ENCODE results near the gene NTN1.

Gene NTN1

DNA sequence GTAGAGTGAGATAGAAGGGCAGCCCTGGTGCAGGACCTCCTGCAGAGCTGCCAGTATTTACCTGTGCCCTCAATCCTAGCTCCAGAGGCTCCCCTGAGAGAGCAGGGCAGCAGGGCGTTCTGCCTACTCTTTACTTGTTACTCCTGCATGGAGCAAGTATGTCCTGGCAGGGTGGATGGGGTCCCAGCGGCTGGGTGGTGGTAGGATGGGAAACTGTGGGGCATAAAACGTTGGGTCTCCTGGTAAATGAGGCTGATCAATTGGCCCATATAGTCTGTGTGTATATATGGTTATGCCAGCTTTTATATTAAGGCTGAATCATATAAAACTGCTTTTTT lies 192.0 kb downstream of the NTN1 start:
- H3K36me3 ChIP-seq = no peaks in the 10 kb centered on the region
- no peak overlapping the region for H3K4me3 ChIP-seq (ENCODE audit: low read depth, low read length)
- DNase-seq = no peak
- TF ChIP-seq, protein P1, sequence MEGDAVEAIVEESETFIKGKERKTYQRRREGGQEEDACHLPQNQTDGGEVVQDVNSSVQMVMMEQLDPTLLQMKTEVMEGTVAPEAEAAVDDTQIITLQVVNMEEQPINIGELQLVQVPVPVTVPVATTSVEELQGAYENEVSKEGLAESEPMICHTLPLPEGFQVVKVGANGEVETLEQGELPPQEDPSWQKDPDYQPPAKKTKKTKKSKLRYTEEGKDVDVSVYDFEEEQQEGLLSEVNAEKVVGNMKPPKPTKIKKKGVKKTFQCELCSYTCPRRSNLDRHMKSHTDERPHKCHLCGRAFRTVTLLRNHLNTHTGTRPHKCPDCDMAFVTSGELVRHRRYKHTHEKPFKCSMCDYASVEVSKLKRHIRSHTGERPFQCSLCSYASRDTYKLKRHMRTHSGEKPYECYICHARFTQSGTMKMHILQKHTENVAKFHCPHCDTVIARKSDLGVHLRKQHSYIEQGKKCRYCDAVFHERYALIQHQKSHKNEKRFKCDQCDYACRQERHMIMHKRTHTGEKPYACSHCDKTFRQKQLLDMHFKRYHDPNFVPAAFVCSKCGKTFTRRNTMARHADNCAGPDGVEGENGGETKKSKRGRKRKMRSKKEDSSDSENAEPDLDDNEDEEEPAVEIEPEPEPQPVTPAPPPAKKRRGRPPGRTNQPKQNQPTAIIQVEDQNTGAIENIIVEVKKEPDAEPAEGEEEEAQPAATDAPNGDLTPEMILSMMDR (IDR thresholded peaks at IDR 0.05; ENCODE audit: low read depth, low read length) = no peak
- H3K4me1 ChIP-seq = no peaks in the 10 kb centered on the region
- H3K27me3 ChIP-seq = no peaks in the 10 kb centered on the region
- no peaks in the 10 kb centered on the region for H3K9me3 ChIP-seq

DNA sequence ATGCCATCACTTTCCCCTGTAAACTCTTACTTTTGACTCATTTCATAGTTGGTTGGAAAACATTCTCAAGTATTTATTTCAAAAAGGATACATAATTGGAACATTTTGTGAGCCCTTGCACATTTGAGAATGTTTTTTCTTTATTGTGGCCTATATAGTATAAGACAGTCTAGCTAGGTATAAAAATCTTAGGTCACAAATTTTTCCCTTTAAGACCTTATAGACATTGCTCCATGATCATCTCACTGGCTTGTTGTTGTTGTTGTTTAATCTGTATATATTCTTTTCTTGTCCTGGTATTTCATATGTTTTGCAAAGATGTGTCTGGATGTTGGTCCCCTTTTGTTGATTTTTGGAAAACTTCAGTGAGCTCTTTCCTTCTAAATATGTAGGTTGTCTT lies 194.2 kb downstream of the NTN1 start:
- Histone ChIP-seq H3K9me3 (no peaks in the 10 kb centered on the region), H3K36me3 (no peaks in the 10 kb centered on the region), H3K27me3 (no peaks in the 10 kb centered on the region), H3K4me1 (no peaks in the 10 kb centered on the region), H3K4me3 (ENCODE audit: low read depth, low read length) (no peak overlapping the region)
- TF ChIP-seq, protein P1 (IDR thresholded peaks at IDR 0.05; ENCODE audit: low read depth, low read length) = no peak
- DNase-seq = no peak

DNA sequence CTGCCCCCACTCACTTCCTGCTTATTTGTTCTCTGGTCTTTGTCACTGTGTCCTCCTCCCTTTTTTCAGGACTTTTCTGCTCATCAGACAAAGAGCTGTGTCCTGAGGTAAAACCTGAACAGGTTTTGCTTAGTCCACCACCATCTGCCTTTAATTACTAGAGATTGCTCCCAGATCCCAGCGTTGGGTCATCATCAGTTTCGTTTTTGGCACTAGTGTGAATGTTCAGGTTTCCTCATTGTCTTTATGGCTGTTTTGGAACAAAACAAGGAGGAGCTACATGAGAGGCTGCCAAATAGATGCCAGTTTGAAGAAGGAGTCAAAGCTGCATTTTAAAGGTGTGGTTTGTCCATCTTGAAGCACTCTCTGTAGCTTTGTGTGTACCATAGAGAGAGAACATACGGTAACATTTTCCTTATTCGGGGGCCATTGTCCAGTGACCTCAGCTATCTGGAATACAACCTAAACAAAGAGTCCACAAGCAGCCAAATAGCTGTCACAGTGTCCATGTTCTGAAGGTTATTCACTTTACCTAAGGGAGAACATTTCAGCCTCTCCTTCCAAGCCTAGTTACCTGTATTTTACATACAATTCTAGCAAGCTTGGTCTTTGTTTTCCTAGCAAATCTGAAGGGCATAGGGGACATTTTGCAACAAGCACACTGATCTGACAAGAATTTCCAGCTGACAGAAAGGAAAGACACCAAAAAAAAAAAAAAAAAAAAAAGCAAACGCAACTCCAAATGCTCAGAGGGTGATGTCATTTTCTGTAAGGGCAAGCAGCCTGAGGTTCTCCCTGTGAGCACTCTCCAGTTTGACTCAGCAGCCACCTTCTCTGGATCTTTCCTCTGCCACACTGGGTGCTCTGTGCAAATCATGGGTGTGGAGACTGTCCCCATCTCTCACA lies 196.1 kb downstream of the NTN1 start:
- H3K4me3 ChIP-seq (ENCODE audit: low read depth, low read length) = no peak overlapping the region
- H3K9me3 ChIP-seq = no peaks in the 10 kb centered on the region
- H3K36me3 ChIP-seq = no peaks in the 10 kb centered on the region
- H3K27me3 ChIP-seq = no peaks in the 10 kb centered on the region
- TF ChIP-seq, protein P1 (IDR thresholded peaks at IDR 0.05; ENCODE audit: low read depth, low read length) = no peak
- no peaks in the 10 kb centered on the region for H3K4me1 ChIP-seq
- DNase-seq = no peak

DNA sequence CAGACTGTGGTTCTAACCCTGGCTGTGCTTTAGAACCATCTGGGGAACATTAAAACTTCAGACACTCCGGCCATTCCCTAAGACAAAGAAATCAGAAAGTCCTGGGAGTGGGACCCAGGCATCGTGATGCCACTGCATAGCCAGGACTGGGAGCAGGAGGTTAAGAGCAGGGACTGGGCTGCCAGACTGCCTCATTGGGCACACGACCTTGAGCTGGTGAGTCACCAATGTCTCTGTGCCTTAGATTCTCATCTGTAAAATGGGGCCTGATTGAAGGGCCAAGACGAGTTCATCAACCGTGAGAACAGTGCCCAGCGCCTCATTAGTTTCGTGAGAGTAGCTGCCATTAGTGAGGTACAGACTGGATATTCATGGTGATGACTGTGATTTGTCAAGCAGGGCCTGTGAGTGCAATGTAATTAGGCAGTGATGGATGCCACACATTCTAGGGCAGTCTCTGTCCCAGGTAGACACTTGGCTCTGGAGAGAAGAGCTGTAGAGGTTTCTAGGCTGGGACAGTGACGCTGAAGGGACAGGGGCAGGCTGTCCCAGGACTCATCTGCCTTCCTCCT lies 196.8 kb downstream of the NTN1 start:
- TF ChIP-seq, protein P1 (IDR thresholded peaks at IDR 0.05; ENCODE audit: low read depth, low read length) = no peak
- no peaks in the 10 kb centered on the region for H3K4me1 ChIP-seq
- DNase-seq = no peak
- H3K4me3 ChIP-seq (ENCODE audit: low read depth, low read length) = no peak overlapping the region
- H3K27me3 ChIP-seq = no peaks in the 10 kb centered on the region
- H3K9me3 ChIP-seq = no peaks in the 10 kb centered on the region
- H3K36me3 ChIP-seq = no peaks in the 10 kb centered on the region

DNA sequence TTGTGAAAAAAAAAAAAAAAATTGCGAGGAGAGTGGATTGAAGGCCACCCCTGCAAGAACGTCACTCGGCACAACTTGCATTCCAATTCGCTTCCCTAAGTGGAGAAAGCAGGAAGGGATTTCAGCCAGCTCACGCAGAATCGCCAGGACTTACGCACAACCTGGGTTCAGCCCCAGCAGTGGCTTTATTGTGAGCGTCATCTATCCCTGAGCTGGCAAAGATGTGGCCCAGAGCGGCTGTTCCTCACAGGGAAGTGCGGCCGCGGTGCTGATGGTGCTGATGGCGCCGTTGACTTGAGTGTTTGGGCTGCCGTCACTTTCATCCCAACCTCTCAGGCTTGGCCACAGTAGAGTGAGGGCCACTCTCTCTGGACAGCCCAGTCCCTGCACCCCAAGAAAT lies 197.6 kb downstream of the NTN1 start:
- Histone ChIP-seq H3K4me3 (ENCODE audit: low read depth, low read length) (no peak overlapping the region), H3K36me3 (no peaks in the 10 kb centered on the region), H3K27me3 (no peaks in the 10 kb centered on the region), H3K9me3 (no peaks in the 10 kb centered on the region), H3K4me1 (no peaks in the 10 kb centered on the region)
- no peak for DNase-seq
- TF ChIP-seq, protein P1 (IDR thresholded peaks at IDR 0.05; ENCODE audit: low read depth, low read length) = no peak

Data from BE2C (cell line).